ENCODE data around the gene TMEM38B.

GRCh38 chr9:105698348-105698870 is 4.1 kb downstream of the TMEM38B start:
- TF ChIP-seq CREB1 (CRISPR knock-in tag; IDR thresholded peaks at IDR 0.05; ENCODE audit: low read depth) (no peak), POLR2AphosphoS5 (IDR thresholded peaks at IDR 0.05; ENCODE audit: low read depth) (no peak), EZH2 (IDR thresholded peaks at IDR 0.05; ENCODE audit: low read depth, unreplicated experiment) (no peak), REST (IDR thresholded peaks at IDR 0.05; ENCODE audit: unreplicated experiment) (no peak), ZNF114 (CRISPR knock-in tag; IDR thresholded peaks at IDR 0.05) (no peak), ETS1 (IDR thresholded peaks at IDR 0.05) (no peak), EZH2phosphoT487 (IDR thresholded peaks at IDR 0.05; ENCODE audit: unreplicated experiment) (no peak)
- TF ChIP-seq, protein P1, sequence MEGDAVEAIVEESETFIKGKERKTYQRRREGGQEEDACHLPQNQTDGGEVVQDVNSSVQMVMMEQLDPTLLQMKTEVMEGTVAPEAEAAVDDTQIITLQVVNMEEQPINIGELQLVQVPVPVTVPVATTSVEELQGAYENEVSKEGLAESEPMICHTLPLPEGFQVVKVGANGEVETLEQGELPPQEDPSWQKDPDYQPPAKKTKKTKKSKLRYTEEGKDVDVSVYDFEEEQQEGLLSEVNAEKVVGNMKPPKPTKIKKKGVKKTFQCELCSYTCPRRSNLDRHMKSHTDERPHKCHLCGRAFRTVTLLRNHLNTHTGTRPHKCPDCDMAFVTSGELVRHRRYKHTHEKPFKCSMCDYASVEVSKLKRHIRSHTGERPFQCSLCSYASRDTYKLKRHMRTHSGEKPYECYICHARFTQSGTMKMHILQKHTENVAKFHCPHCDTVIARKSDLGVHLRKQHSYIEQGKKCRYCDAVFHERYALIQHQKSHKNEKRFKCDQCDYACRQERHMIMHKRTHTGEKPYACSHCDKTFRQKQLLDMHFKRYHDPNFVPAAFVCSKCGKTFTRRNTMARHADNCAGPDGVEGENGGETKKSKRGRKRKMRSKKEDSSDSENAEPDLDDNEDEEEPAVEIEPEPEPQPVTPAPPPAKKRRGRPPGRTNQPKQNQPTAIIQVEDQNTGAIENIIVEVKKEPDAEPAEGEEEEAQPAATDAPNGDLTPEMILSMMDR (conservative IDR thresholded peaks at IDR 0.05; ENCODE audit: low read depth in 2 of 2) = no peak
- TF ChIP-seq, protein P2, sequence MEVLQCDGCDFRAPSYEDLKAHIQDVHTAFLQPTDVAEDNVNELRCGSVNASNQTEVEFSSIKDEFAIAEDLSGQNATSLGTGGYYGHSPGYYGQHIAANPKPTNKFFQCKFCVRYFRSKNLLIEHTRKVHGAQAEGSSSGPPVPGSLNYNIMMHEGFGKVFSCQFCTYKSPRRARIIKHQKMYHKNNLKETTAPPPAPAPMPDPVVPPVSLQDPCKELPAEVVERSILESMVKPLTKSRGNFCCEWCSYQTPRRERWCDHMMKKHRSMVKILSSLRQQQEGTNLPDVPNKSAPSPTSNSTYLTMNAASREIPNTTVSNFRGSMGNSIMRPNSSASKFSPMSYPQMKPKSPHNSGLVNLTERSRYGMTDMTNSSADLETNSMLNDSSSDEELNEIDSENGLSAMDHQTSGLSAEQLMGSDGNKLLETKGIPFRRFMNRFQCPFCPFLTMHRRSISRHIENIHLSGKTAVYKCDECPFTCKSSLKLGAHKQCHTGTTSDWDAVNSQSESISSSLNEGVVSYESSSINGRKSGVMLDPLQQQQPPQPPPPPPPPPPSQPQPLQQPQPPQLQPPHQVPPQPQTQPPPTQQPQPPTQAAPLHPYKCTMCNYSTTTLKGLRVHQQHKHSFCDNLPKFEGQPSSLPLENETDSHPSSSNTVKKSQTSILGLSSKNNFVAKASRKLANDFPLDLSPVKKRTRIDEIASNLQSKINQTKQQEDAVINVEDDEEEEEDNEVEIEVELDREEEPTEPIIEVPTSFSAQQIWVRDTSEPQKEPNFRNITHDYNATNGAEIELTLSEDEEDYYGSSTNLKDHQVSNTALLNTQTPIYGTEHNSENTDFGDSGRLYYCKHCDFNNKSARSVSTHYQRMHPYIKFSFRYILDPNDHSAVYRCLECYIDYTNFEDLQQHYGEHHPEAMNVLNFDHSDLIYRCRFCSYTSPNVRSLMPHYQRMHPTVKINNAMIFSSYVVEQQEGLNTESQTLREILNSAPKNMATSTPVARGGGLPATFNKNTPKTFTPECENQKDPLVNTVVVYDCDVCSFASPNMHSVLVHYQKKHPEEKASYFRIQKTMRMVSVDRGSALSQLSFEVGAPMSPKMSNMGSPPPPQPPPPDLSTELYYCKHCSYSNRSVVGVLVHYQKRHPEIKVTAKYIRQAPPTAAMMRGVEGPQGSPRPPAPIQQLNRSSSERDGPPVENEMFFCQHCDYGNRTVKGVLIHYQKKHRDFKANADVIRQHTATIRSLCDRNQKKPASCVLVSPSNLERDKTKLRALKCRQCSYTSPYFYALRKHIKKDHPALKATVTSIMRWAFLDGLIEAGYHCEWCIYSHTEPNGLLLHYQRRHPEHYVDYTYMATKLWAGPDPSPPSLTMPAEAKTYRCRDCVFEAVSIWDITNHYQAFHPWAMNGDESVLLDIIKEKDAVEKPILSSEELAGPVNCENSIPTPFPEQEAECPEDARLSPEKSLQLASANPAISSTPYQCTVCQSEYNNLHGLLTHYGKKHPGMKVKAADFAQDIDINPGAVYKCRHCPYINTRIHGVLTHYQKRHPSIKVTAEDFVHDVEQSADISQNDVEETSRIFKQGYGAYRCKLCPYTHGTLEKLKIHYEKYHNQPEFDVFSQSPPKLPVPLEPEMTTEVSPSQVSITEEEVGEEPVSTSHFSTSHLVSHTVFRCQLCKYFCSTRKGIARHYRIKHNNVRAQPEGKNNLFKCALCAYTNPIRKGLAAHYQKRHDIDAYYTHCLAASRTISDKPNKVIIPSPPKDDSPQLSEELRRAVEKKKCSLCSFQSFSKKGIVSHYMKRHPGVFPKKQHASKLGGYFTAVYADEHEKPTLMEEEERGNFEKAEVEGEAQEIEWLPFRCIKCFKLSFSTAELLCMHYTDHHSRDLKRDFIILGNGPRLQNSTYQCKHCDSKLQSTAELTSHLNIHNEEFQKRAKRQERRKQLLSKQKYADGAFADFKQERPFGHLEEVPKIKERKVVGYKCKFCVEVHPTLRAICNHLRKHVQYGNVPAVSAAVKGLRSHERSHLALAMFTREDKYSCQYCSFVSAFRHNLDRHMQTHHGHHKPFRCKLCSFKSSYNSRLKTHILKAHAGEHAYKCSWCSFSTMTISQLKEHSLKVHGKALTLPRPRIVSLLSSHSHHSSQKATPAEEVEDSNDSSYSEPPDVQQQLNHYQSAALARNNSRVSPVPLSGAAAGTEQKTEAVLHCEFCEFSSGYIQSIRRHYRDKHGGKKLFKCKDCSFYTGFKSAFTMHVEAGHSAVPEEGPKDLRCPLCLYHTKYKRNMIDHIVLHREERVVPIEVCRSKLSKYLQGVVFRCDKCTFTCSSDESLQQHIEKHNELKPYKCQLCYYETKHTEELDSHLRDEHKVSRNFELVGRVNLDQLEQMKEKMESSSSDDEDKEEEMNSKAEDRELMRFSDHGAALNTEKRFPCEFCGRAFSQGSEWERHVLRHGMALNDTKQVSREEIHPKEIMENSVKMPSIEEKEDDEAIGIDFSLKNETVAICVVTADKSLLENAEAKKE (CRISPR knock-in tag; IDR thresholded peaks at IDR 0.05) = no peak

All from GM23338 (cell line).